ENCODE results near the gene ATP10A.
"Not testable (repeated sequence)": the region's sequence is repeated elsewhere in the genome, so short reads cannot be mapped to it uniquely, and the experiment has no call there.

Gene ATP10A

DNA sequence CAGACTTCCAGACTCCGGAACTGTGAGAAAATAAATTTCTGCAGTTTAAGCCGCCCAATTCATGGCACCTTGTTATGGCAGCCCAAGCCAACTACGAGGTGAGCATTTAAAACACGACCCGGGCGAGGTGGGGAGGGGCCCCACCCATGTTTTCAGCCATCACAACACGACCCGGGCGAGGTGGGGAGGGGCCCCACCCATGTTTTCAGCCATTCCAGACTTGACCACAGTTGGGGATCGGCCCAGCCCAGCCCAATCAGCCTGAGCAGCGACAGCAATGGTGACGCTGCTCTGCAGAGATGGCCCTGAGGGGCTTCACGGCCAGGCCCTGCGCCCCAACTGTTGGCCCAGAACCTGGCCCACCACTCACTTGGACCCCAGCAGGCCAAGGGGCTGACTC, 93.1 kb downstream of the ATP10A start:
- no peaks in the 10 kb centered on the region for H3K27me3 ChIP-seq (ENCODE audit: control insufficient read depth, insufficient read depth, low read length)
- H3K4me3 ChIP-seq (ENCODE audit: low read length): no peak overlapping the region
- H3K9ac ChIP-seq (ENCODE audit: low read length): no peak overlapping the region
- H3K4me1 ChIP-seq (ENCODE audit: control insufficient read depth, insufficient read depth, low read length): peaks cover 1% of the 10 kb centered on the region
- no peaks in the 10 kb centered on the region for H3K36me3 ChIP-seq (ENCODE audit: control insufficient read depth, insufficient read depth, low read length)
- H3K9me3 ChIP-seq (ENCODE audit: control insufficient read depth, low read length): no peaks in the 10 kb centered on the region

DNA sequence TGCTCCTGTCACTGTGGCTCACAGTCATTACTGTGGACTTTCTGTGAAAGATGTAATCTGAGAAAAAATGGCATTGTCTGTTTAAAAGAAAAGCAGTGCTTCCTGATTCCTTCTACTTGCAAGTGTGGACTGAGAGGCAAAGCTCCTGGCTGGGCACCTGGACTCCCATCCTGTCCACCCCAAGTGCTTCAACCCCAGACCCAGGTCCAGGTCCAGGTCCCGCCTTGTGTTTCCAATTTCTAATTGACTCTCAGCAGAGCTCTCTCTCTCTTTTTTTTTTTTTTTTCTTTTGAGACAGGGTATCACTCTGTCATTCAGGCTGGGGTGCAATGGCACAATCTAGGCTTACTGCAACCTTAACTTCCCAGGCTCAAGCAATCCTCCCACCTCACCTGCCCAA, 94.9 kb downstream of the ATP10A start:
- H3K4me1 ChIP-seq (ENCODE audit: control insufficient read depth, insufficient read depth, low read length): no peaks in the 10 kb centered on the region
- H3K27me3 ChIP-seq (ENCODE audit: control insufficient read depth, insufficient read depth, low read length): no peaks in the 10 kb centered on the region
- H3K36me3 ChIP-seq (ENCODE audit: control insufficient read depth, insufficient read depth, low read length): no peaks in the 10 kb centered on the region
- no peak overlapping the region for H3K9ac ChIP-seq (ENCODE audit: low read length)
- no peak overlapping the region for H3K4me3 ChIP-seq (ENCODE audit: low read length)
- H3K9me3 ChIP-seq (ENCODE audit: control insufficient read depth, low read length): no peaks in the 10 kb centered on the region

DNA sequence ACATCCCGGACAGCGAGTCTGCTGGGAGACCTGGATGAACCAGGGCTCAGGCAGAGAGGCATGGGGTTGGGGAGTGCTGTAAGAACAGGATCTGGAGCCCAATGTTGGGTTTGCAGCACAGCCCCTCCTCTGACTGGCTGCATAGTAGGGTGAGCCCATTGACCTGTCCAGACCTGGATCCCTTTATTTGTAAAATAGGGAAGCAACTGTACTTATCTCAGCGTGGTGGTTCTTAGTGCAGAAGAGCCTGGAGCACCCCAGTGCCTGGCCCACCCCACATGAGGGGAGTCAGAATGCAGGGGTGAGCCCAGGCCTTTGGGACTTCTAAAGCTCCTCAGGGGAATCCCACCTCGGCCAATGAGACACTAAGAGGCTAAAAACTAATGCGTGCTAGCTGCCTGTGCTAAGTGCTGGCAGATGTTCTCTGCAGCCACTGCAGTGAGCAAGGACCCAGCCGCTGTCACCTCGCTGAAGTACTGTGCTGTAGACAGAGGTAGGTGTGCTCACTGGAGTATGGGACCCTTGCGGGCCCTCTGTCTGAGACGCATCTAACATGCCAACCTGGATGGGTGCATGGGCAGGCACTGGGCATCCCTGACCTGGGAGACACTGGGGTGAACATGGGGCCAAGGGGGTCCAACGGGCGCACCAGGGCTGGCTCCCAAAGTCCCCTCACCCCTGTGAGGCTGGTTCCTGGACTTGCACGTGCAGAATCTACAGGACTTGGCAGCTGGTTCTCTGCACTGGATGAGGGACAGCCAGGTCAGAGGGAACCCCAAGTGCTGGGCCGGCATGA, 95.6 kb downstream of the ATP10A start:
- H3K27me3 ChIP-seq (ENCODE audit: control insufficient read depth, insufficient read depth, low read length): no peaks in the 10 kb centered on the region
- no peaks in the 10 kb centered on the region for H3K36me3 ChIP-seq (ENCODE audit: control insufficient read depth, insufficient read depth, low read length)
- H3K4me3 ChIP-seq (ENCODE audit: low read length): no peak overlapping the region
- H3K4me1 ChIP-seq (ENCODE audit: control insufficient read depth, insufficient read depth, low read length): no peaks in the 10 kb centered on the region
- H3K9ac ChIP-seq (ENCODE audit: low read length): no peak overlapping the region
- no peaks in the 10 kb centered on the region for H3K9me3 ChIP-seq (ENCODE audit: control insufficient read depth, low read length)

DNA sequence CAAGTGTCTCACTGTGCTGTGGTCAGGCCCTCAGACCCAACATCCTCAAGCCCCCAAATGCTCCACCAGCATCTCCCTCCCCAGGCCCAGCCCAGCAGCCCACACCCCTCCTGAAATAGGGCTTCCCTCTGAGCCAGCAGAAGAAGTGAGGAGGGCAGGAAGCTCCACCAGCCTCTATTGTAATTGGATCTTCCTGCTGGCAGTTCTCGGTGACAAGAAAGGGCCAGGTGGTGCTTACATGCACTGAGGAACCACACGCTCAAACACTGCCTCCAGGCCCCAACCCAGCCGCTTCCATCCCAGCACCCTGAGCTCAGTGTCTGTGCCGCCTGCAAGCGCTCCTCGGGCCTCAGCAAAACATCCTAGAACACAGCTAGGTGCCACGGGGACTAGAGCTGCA, 96.7 kb downstream of the ATP10A start:
- Histone ChIP-seq H3K9me3 (ENCODE audit: control insufficient read depth, low read length) (no peaks in the 10 kb centered on the region), H3K27me3 (ENCODE audit: control insufficient read depth, insufficient read depth, low read length) (no peaks in the 10 kb centered on the region), H3K36me3 (ENCODE audit: control insufficient read depth, insufficient read depth, low read length) (no peaks in the 10 kb centered on the region), H3K9ac (ENCODE audit: low read length) (no peak overlapping the region), H3K4me3 (ENCODE audit: low read length) (no peak overlapping the region), H3K4me1 (ENCODE audit: control insufficient read depth, insufficient read depth, low read length) (no peaks in the 10 kb centered on the region)

DNA sequence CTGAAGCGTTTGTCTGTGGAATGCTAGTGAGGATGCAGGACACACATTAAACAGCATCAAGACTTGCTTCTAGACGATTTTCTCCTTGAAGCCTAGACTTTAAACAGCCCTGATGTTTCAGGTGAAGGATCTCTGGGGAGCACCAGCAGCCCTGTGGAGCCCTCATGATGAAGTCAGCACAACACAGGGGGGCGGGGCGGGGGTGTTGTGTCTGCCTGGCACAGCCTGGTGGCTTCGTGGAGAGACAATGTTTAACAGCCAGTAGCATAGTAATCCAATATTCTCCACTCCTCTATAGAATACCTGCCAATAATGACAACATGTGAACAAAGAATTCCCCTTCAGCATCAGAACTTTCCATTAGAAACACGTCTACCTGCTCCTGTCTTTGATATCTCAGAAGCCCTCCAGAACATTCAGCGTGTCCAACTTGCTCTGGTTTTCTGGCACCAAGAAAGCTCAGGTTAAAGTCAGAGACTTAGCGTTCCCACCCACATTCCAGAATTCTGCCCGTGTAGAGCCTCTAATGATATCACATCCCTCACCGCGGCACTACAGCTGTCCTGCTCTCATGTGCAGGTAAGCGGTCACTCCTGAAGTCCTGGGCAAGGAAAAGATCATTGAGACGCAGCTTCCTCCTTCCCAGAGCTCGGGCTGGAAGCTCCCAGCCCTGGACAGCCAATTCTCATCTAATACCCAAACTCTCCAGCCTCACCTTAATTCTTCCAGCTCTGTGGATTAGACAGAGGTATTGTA, 98.0 kb downstream of the ATP10A start:
- Histone ChIP-seq H3K9ac (ENCODE audit: low read length) (no peak overlapping the region), H3K4me1 (ENCODE audit: control insufficient read depth, insufficient read depth, low read length) (no peaks in the 10 kb centered on the region), H3K4me3 (ENCODE audit: low read length) (no peak overlapping the region), H3K9me3 (ENCODE audit: control insufficient read depth, low read length) (no peaks in the 10 kb centered on the region), H3K27me3 (ENCODE audit: control insufficient read depth, insufficient read depth, low read length) (no peaks in the 10 kb centered on the region), H3K36me3 (ENCODE audit: control insufficient read depth, insufficient read depth, low read length) (no peaks in the 10 kb centered on the region)

DNA sequence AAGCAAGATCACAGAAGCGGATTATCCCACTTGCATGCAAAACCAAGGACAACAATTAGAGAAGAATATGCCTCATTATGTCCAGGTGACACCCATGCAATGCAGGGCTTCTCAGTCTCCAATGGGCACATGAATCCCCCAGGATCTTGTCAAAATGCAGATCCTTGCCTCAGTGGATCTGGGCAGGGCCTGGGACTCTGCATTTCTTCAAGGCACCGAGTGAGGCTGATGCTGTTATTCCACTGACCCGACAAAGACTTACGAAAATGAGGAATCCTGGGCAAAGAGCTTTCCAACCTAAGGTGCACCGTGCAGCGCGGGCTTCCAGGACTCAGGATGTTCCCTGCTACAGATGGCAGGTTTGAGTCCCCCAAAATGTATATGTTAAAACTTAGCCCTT, 99.2 kb downstream of the ATP10A start:
- H3K27me3 ChIP-seq (ENCODE audit: control insufficient read depth, insufficient read depth, low read length): no peaks in the 10 kb centered on the region
- no peaks in the 10 kb centered on the region for H3K4me1 ChIP-seq (ENCODE audit: control insufficient read depth, insufficient read depth, low read length)
- no peak overlapping the region for H3K9ac ChIP-seq (ENCODE audit: low read length)
- no peaks in the 10 kb centered on the region for H3K9me3 ChIP-seq (ENCODE audit: control insufficient read depth, low read length)
- no peaks in the 10 kb centered on the region for H3K36me3 ChIP-seq (ENCODE audit: control insufficient read depth, insufficient read depth, low read length)
- H3K4me3 ChIP-seq (ENCODE audit: low read length): no peak overlapping the region

DNA sequence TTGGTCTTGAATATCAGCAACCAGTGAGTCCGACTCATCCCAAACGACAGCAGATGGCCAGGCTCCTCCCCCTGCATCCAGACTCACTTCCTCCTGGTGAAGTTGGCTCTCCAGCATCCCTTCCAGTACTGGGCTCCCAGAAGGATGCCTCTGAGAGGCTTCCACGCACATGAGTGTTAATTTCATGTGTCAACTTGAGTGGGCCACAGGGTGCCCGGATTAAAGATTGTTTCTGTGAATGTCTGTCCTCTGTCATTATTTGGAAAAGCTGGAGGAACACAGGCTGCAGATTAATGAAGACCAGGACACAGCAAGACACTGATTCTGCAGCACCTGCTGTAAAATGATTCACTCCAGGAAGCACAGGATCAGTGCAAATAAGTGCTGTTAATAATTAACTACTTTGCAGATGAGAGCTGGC, 99.8 kb downstream of the ATP10A start:
- no peaks in the 10 kb centered on the region for H3K36me3 ChIP-seq (ENCODE audit: control insufficient read depth, insufficient read depth, low read length)
- no peak overlapping the region for H3K9ac ChIP-seq (ENCODE audit: low read length)
- H3K4me1 ChIP-seq (ENCODE audit: control insufficient read depth, insufficient read depth, low read length): no peaks in the 10 kb centered on the region
- H3K9me3 ChIP-seq (ENCODE audit: control insufficient read depth, low read length): no peaks in the 10 kb centered on the region
- no peaks in the 10 kb centered on the region for H3K27me3 ChIP-seq (ENCODE audit: control insufficient read depth, insufficient read depth, low read length)
- no peak overlapping the region for H3K4me3 ChIP-seq (ENCODE audit: low read length)

DNA sequence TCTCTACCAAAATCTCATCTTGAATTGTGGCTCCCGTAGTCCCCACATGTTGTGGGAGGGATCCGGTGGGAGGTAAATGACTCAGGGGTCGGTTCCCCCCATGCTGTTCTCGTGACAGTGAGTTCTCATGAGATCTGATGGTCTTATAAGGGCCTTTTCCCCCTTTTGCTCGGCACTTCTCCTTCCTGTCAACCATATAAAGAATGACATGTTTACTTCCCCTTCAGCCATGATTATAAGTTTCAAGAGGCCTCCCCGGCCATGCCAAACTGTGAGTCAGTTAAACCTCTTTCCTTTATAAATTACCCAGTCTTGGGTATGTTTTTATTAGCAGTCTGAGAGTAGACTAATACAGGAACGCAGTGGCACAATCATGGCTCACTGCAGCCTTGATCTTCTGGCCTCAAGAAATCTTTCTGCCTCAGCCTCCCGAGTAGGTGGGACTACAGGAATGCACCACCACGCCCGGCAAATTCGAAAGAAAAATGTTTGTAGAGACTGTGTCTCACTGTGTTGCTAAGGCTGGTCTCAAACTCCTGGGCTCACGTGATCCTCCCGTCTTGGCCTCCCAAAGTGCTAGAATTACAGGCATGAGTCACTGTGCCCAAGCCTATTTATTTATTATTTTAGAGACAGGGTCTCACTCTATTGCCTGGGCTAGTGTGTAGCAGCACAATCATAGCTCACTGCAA, 101.0 kb downstream of the ATP10A start:
- no peak overlapping the region for H3K9ac ChIP-seq (ENCODE audit: low read length)
- no peaks in the 10 kb centered on the region for H3K9me3 ChIP-seq (ENCODE audit: control insufficient read depth, low read length)
- no peaks in the 10 kb centered on the region for H3K4me1 ChIP-seq (ENCODE audit: control insufficient read depth, insufficient read depth, low read length)
- H3K36me3 ChIP-seq (ENCODE audit: control insufficient read depth, insufficient read depth, low read length): no peaks in the 10 kb centered on the region
- H3K4me3 ChIP-seq (ENCODE audit: low read length): no peak overlapping the region
- no peaks in the 10 kb centered on the region for H3K27me3 ChIP-seq (ENCODE audit: control insufficient read depth, insufficient read depth, low read length)

DNA sequence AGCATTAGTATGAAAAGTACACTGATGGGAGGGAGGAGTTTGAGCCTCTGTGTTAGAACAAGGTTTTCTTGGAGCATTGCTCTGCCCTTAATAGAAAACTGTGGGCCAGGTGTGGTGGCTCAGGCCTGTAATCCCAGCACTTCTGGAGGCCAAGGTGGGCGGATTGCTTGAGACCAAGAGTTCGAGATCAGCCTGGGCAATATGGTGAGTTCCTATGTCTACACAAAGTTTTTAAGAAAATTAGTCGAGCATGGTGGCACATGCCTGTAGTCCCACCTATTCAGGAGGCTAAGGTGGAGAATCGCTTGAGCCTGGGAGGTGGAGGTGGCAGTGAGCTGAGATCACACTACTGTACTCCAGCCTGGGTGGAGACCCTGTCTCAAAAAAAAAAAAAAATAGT, 103.7 kb downstream of the ATP10A start:
- H3K9ac ChIP-seq (ENCODE audit: low read length): no peak overlapping the region
- H3K4me3 ChIP-seq (ENCODE audit: low read length): no peak overlapping the region
- H3K4me1 ChIP-seq (ENCODE audit: control insufficient read depth, insufficient read depth, low read length): no peaks in the 10 kb centered on the region
- H3K36me3 ChIP-seq (ENCODE audit: control insufficient read depth, insufficient read depth, low read length): no peaks in the 10 kb centered on the region
- H3K9me3 ChIP-seq (ENCODE audit: control insufficient read depth, low read length): no peaks in the 10 kb centered on the region
- H3K27me3 ChIP-seq (ENCODE audit: control insufficient read depth, insufficient read depth, low read length): no peaks in the 10 kb centered on the region

DNA sequence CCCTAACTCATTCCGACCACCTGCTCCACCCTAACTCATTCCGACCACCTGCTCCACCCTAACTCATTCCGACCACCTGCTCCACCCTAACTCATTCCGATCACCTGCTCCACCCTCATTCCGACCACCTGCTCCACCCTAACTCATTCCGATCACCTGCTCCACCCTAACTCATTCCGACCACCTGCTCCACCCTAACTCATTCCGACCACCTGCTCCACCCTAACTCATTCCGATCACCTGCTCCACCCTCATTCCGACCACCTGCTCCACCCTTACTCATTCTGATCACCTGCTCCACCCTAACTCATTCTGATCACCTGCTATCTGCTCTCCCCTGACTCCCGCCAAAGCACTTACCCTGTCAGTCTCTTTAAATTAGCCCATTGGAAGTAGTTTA, 104.5 kb downstream of the ATP10A start:
- not testable (repeated sequence) for H3K4me1 ChIP-seq (ENCODE audit: control insufficient read depth, insufficient read depth, low read length); H3K9ac ChIP-seq (ENCODE audit: low read length); H3K36me3 ChIP-seq (ENCODE audit: control insufficient read depth, insufficient read depth, low read length); H3K4me3 ChIP-seq (ENCODE audit: low read length); H3K9me3 ChIP-seq (ENCODE audit: control insufficient read depth, low read length); H3K27me3 ChIP-seq (ENCODE audit: control insufficient read depth, insufficient read depth, low read length)

DNA sequence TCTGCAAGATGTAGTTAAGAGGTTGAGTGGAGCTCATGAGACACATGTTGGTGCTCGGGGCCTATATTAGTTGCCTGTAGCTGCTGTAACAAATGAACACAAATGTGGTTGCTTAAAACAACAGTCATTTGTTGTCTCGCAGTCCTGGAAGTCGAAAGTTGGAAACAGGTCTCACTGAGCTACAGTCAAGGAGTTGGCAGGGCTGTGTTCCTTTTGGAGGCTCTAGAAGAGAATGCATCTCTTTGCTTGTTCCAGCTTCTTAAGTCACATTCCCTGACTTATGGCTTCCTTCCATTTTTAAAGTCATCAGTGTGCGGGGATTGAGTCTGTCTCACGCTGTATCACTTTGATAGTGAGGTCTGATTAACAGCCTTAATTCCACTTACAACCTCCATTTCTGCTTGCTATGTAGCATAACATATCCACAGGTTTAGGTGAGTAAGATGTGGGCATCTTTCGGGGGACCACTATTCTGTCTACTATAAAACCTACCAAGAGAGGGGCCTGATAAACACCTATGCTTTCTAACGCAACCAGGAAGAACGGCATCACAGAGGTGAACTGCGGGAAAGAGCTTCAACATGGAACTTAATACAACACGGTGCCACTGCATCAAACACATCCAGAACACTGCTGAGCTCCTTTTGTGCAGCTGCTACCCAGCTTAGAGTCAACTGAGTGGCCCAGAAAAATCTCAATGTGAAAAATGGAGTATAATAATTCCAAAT, 119.4 kb downstream of the ATP10A start:
- Histone ChIP-seq H3K4me1 (ENCODE audit: control insufficient read depth, insufficient read depth, low read length) (no peaks in the 10 kb centered on the region), H3K4me3 (ENCODE audit: low read length) (no peak overlapping the region), H3K36me3 (ENCODE audit: control insufficient read depth, insufficient read depth, low read length) (no peaks in the 10 kb centered on the region), H3K9ac (ENCODE audit: low read length) (no peak overlapping the region), H3K9me3 (ENCODE audit: control insufficient read depth, low read length) (no peaks in the 10 kb centered on the region), H3K27me3 (ENCODE audit: control insufficient read depth, insufficient read depth, low read length) (no peaks in the 10 kb centered on the region)

All from mucosa of stomach (tissue), 1 donor.